SU-DHL-6 (cell line): Measurements from ENCODE around the gene GNPTAB.

Source experiments
- CTCF ChIP-seq: fragments of 200-600 bp; sonication (generic); IDR thresholded peaks from one replicate; pipeline ENCODE4 v1.5.1; 2017; ENCODE audit warnings: antibody characterized with exemption, mild to moderate bottlenecking, low read length, moderate library complexity; ENCODE audit not compliant: insufficient read depth, poor library complexity, severe bottlenecking
- EZH2phosphoT487 ChIP-seq: fragments of 200-600 bp; sonication (generic), shearing (Covaris generic); conservative IDR thresholded peaks from 2 replicates; pipeline ENCODE4 v1.6.1; 2018; ENCODE audit warnings: mild to moderate bottlenecking, antibody characterized with exemption, low read length, moderate library complexity, mixed read lengths

- TF ChIP-seq CTCF (no peak), EZH2phosphoT487 (no peak)
Measured at GRCh38 chr12:101740566-101740965, 90.2 kb downstream of the GNPTAB start.
